ENCODE data around the gene LRRC37A3.
"Not testable (repeated sequence)": the region's sequence is repeated elsewhere in the genome, so short reads cannot be mapped to it uniquely, and the experiment has no call there.

Gene LRRC37A3

GRCh38 chr17:64919289-64920025 lies at the start of gene LRRC37A3:
TSS of gene LRRC37A3 (minus strand) at chr17:64919478. CDS start at chr17:64897257, 22,221 bp downstream.
- peak; percentile 100 for DNase-seq (ENCODE audit: low read depth)

DNA sequence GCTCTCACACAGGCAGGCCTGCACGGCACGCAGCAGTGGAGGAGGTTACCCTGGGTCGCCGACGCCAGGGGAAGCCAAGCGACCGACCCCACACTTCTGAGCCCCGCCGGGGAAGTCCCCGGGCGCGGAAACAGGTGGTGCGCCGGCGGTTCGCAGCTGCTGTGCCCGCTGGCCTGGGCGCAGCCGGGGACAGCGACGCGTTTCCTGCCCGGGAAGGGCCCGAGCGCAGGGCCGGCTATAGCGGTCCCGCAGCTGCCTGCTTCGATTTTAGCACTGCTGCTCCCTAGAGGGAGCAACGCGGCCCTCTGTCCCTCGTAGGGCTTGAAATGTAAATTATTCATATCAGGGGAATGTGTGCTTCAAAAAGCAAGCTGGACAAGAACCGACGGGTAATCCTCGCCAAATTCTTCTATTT lies 46.6 kb upstream of the LRRC37A3 start:
- DNase-seq (ENCODE audit: low read depth): peak; percentile 54

- not testable (repeated sequence) for DNase-seq (ENCODE audit: low read depth)
Measured at GRCh38 chr17:64965256-64965872, 46.1 kb upstream of the LRRC37A3 start.

DNA sequence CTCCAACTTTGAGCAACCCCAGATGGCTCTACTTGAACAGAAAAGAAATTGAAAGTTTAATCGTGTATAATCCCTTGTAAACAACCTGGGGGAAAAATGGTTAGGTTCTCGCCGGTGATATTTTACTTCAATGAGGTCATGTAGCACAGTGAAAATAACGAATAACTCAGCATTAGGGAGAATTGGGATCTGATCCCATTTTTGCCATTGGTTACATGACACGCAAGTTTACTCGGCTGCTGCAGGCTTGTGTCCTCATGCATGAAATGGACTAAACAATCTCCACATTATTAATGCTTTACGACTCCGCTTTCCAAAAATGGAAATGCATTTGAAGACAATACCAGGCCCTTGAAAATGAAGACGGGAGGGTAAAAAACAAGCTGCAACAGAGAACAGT lies 45.5 kb upstream of the LRRC37A3 start:
- DNase-seq (ENCODE audit: low read depth): no peak

DNA sequence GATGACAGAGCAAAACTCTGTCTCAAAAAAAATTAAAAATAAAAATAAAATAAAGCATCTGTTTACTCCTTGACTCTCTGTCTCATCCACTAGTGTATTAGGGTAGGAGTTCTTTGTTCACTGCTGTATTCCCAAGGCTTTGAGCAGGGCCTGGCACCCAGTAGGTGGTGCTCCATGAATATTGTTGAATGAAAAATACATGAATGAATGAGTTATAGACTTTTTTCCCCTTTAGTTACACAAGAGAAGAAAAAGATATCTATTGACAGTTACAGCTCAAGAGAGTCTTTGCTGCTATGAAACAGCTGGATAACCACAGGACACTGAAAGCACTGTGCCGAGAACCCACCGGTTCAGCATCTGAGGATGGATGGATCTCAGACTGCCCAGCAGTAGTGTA lies 44.5 kb upstream of the LRRC37A3 start:
- not testable (repeated sequence) for DNase-seq (ENCODE audit: low read depth)

- DNase-seq (ENCODE audit: low read depth): not testable (repeated sequence)
Measured at GRCh38 chr17:64961563-64962378, 42.5 kb upstream of the LRRC37A3 start.

GRCh38 chr17:64951877-64952276 lies 32.6 kb upstream of the LRRC37A3 start:
- DNase-seq (ENCODE audit: low read depth): no peak

DNA sequence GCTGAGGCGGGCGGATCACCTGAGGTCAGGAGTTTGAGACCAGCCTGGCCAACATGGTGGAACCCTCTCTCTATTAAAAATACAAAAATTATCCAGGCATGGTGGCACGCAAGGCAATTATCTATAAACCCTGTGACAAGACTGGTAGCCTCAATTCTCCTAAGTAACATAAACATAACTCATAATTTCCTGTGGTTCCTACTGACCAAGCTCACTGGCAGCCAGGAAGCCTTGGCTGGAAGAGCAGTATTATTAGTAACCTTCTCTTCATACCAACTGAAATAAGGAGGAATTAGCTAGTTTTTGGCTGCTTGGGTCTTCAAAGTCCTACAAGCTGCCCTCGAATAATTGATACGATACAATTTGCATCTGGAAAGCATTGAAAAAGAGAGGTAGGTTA lies 31.6 kb upstream of the LRRC37A3 start:
- DNase-seq (ENCODE audit: low read depth): no peak

- no peak for DNase-seq (ENCODE audit: low read depth)
Measured at GRCh38 chr17:64947152-64947551, 27.9 kb upstream of the LRRC37A3 start.

DNA sequence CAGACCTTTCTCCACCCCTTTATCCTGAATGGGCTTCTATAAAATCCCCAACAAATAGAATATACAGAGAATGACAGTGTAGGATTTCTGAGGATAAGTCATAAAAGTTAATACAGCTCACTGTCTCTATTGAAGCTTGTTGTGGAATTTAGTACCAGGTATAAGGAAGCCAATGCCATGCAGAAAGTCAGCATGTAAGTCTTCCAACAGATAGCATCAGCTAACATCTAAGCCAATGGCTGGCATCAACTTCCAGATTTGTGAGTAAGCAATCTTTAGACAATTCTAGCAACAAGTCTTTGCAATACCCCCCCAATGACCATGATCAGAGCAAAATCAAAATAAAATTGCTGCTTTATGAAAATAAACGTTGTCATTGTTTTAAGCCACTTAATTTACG lies 22.5 kb upstream of the LRRC37A3 start:
- no peak for DNase-seq (ENCODE audit: low read depth)

GRCh38 chr17:64941045-64941444 lies 21.8 kb upstream of the LRRC37A3 start:
- no peak for DNase-seq (ENCODE audit: low read depth)

DNA sequence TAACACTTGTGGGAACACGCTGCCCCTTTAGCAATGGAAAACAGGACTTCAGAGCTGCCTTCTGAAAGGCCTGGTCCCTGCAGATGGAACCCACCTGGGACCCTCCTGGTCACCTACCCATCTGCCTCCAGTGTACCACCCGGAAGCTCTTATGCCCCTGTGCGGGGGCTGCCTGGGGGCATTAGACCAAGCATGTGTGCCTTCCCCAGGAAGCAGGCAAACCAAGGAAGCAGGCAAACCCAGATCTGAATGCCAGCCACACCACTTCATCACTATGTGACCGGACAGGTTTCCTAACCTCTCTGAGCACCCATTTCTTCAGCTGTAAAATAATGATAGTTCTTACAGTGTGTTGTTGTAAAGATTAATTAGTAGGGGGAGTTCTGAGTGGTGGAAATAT lies 20.8 kb upstream of the LRRC37A3 start:
- DNase-seq (ENCODE audit: low read depth): no peak

- peak; percentile 32 for DNase-seq (ENCODE audit: low read depth)
Measured at GRCh38 chr17:64938925-64939474, 19.7 kb upstream of the LRRC37A3 start.

DNA sequence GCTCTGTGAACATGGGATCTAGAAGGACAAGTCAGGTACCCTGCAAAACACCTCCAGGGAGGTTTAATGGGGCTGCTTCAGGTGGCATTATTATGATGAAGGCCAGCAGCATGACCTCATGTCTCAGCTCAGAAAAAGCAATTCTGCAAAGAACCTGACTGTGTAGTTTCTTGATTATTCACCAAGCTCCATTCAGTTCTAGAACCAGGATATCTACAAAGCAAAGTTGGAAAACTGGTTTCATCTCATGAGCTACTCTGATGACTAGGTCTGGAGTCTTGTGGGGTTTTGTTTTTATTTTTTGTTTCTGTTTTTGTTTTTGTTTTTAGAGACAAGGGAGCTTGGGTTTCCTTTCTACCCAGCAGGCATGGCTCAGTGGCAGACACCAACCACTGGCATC lies 19.0 kb upstream of the LRRC37A3 start:
- DNase-seq (ENCODE audit: low read depth): no peak

GRCh38 chr17:64936117-64936516 lies 16.8 kb upstream of the LRRC37A3 start:
- no peak for DNase-seq (ENCODE audit: low read depth)

DNA sequence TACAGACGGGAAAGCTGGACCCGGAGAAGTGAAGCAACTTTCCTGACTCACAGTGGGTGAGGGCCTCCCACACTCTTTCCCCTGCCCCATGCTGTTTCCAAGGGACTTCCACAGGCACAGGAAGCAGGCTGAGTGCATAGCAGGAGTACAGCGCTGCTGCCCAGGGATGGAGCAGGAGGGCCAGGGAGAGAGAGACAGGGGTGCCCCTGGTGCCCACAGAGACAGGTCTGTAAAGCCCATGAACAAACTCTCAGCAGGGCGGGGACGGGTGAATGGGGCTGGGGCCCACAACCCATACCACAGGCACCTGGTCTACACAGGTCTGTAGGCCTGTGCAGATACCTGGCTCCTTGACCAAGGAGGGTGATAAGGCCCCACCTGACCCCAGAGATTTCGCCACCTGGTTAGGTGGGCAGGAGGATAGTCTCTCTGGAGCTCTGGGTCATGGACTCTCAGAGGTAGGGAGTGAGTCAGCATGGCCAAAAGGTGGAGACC lies 15.1 kb upstream of the LRRC37A3 start:
- DNase-seq (ENCODE audit: low read depth): not testable (repeated sequence)

DNA sequence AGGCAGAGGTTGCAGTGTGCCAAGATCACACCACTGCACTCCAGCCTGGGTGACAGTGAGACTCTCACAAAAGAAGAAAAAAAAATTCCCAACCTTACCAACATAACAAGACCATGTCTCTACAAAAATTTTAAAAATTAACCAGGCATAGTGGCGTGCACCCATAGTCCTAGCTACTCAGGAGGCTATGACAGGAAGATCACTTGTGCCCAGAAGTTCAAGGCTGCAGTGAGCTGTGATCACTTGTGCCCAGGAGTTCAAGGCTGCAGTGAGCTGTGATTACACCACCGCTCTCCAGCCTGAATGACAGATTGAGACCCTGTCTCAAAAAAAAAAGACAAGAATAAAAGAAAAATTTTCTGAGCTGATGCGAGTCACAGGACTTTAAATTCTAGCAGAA lies 13.6 kb upstream of the LRRC37A3 start:
- not testable (repeated sequence) for DNase-seq (ENCODE audit: low read depth)

DNA sequence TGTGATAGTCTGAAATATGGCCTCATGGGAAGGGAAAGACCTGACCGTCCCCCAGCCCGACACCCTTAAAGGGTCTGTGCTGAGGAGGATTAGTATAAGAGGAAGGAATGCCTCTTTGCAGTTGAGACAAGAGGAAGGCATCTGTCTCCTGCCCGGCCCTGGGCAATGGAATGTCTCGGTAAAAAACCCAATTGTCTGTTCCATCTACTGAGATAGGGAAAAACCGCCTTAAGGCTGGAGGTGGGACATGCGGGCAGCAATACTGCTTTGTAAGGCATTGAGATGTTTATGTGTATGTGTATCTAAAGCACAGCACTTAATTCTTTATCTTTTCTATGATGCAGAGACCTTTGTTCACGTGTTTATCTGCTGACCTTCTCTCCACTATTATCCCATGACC lies 11.1 kb upstream of the LRRC37A3 start:
- not testable (repeated sequence) for DNase-seq (ENCODE audit: low read depth)

- DNase-seq (ENCODE audit: low read depth): not testable (repeated sequence)
Measured at GRCh38 chr17:64929419-64930209, 10.3 kb upstream of the LRRC37A3 start.

- DNase-seq (ENCODE audit: low read depth): not testable (repeated sequence)
Measured at GRCh38 chr17:64928701-64929100, 9.4 kb upstream of the LRRC37A3 start.

DNA sequence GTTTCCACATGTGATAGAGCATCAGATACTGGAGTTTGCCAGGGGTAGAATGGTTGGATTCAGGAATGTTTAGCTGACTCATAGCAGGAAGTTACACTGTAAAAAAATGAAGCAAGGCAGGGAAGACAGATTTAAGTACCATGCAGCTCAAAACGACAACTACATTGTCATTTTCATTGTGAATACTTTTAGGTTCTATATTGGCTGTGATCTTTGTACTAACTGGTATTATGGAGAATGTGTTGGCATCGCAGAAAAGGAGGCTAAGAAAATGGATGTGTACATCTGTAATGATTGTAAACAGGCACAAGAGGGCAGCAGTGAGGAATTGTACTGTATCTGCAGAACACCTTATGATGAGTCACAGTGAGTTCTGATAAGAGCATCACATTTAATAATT lies 8.2 kb upstream of the LRRC37A3 start:
- not testable (repeated sequence) for DNase-seq (ENCODE audit: low read depth)
